Measurements from ENCODE around the gene GPR78.

GRCh38 chr4:8547912-8548730 lies 32.1 kb upstream of the GPR78 start:
- TF ChIP-seq GATA2 (IDR thresholded peaks at IDR 0.05; ENCODE audit: low read depth, low read length) (no peak), GATA3 (IDR thresholded peaks at IDR 0.05; ENCODE audit: low read depth, low read length) (no peak)
